GM08714 (cell line): Measurements from ENCODE around the gene ZNF283.
A peak's percentile ranks its signal among the peaks of the same experiment; 100 is the strongest.
"Not testable (repeated sequence)": the region's sequence is repeated elsewhere in the genome, so short reads cannot be mapped to it uniquely, and the experiment has no call there.

Experiments used
- H3K4me3 ChIP-seq: fragments of 200-500 bp; sonication (Bioruptor generic); 2 replicates; pipeline ENCODE4 v1.5.1; 2014; ENCODE audit warnings: mild to moderate bottlenecking, low read length, inconsistent platforms
- ZNF274 ChIP-seq: IDR thresholded peaks from 2 replicates; pipeline ENCODE4 v1.6.1; 2012; ENCODE audit warnings: mild to moderate bottlenecking, low read depth, low read length

ZNF283 gene

DNA sequence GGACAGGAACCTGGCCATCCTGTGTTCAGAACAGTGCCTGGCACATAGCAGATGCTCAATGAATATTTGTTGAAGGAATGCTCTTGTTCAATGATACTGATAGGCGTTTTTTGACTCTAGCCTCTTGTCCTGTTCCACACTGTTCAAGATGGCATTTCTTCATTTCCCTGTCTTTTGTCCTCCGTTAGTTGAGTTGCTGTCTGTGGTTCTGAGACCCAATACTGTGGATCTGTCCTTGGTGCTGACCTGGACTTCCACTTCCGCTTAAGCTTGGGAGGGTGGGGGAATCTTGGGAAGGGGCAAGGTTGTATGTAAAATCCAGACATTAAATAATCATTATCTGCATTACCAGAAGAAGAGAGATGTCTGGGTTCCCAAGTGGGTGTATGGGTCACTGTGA lies 38.1 kb upstream of the ZNF283 start:
- H3K4me3 ChIP-seq: no peak overlapping the region
- TF ChIP-seq ZNF274: no peak

DNA sequence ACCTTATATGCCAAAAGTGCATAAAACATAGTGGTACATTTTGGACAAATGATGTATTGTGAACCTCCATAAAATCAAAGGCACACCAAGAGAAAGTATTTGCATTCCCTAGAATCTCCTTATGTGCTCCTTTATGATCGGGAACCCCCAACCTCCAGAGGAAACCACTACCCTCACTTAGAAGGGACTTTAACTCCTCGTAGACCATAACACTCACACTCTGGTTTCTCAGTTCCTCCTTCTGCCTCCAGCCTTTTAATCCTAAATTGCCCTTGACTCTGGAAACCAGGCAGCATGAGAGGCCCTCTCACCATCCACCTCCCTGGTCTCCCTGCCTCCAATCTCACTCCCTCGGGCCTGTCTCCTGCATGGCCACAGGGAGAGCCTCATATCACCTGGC lies 36.5 kb upstream of the ZNF283 start:
- no peak for TF ChIP-seq ZNF274
- no peak overlapping the region for H3K4me3 ChIP-seq

DNA sequence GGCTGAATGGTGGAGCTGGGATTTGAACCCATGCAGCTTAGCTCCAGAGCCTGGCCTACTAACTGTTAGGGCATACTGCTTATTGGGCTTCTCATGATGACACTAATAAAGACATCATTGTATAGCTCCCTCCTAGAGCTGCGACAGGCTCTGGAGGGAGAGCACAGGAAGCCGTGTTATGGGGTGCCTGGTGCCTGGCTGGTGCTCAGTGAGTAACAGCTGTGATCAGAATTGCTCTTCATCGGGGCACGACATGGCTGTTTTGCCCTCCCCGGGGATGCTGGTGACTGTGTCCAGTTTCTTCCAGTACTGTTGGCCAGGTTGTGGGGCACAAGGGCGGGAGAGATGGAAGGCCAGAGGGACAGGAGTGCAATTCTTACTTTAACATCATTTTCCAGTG lies 30.0 kb upstream of the ZNF283 start:
- no peak overlapping the region for H3K4me3 ChIP-seq
- TF ChIP-seq ZNF274: no peak

DNA sequence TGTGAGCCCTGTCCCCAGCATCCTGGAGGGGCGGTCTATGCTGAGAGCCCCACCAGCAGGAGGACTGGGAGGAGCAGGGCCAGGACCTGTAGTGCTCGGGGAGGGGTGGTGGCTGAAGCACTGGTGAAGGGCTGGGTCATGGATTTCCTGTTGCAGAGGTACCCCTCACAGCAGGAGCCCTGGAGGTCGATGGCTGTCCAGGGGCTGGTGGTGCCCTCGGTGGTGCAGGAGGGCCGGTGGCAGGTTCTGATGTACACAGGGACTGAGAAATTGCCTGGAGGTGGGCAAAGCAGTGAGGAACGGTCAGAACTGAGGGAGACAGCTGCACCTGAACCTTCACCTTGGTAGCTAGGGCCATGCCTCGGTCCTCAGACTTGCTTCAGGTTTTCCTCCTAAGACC lies 29.6 kb upstream of the ZNF283 start:
- H3K4me3 ChIP-seq: no peak overlapping the region
- no peak for TF ChIP-seq ZNF274

DNA sequence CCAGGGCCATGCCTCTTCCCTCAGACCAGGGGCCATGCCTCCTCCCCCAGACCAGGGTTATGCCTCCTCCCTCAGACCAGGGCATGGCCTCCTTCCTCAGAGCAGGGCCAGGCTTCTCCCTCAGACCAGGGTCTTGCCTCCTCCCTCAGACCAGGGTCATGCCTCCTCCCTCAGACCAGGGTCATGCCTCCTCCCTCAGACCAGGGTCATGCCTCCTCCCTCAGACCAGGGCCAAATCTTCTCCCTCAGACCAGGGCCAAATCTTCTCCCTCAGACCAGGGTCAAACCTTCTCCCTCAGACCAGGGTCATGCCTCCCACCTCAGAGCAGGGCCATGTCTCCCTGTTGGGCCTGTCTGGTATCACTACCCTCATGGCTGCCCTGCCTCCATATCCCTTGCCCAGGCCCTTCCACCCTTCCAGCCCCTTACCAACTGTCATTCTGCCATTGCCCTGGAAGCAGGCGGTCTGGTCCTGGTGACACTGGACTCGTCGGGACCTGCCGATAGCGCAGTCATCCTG lies 29.0 kb upstream of the ZNF283 start:
- TF ChIP-seq ZNF274: no peak
- H3K4me3 ChIP-seq: peak overlapping the region; percentile 45; the same call in 1 of the 2 replicates

DNA sequence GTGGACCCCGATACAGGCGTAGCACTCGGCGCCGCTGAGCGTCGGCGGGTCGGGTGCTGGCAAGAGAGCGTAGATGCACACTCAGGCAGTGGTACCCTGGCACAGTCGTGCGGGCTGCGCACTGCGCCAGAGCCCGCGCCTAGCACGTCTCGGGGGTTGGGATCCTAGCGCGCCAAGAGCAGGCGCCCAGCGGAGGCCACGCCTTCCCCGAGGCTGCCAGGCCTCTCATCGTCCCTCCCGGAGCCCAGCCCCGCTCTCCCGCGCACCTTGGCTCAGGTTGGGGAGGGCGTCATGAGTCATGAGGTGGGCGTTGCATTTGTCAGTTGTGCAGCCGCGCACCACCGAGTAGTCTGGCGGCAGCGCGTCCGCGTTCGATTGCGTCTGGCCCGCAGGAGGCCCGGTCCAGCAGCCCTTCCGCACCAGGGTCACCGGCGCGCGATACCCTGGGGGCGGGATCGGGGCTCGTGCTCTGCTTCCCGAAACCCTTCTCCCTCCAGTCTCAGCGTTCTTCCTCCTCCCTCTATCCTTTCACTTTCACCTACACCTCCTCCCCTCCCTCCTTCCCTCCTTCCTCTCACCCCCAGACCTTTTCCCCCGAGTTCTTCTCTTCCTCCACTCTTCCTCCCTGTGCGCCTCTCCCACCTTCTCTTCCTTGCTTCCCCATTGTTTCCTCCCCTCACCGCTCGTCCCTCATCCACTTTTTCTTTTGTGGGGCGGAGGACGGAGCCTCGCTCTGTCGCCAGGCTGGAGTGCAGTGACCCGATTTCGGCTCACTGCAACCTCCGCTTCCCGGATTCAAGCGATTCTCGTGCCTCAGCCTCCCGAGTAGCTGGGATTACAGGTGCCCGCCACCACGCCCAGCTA lies 28.3 kb upstream of the ZNF283 start:
- no peak for TF ChIP-seq ZNF274
- H3K4me3 ChIP-seq: peak overlapping the region; percentile 45; the same call in 1 of the 2 replicates

DNA sequence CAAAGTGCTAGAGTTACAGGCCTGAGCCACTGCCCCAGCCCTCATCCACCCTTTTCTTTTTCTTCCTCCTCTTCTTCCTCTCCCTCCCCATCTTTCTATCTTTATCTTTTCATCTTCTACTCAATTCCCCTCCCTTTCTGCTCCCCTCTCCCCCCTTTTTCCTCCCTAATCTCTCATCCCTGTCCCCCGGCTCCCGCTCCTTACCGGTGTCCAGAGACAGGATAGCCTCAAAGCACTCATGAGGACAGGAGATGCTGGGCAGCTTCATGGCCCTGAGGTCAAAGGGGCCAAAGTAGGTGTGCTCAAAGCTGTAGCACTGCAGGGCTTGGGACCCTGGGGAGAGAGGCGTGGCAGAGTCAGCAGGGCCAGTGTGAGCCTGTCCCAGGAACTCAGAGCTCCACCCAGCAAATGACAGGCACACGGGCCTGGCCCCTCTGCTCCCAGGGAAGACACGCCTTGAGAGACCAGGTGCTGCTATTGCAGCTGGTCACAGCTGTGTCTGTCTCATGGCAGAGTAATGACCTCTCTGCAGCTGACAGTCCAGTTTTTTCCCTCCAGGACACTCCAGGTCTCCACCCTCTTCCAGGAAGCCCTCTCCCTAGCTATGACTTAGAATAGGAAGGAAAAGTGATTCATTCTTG lies 27.5 kb upstream of the ZNF283 start:
- TF ChIP-seq ZNF274: no peak
- H3K4me3 ChIP-seq: no peak overlapping the region

DNA sequence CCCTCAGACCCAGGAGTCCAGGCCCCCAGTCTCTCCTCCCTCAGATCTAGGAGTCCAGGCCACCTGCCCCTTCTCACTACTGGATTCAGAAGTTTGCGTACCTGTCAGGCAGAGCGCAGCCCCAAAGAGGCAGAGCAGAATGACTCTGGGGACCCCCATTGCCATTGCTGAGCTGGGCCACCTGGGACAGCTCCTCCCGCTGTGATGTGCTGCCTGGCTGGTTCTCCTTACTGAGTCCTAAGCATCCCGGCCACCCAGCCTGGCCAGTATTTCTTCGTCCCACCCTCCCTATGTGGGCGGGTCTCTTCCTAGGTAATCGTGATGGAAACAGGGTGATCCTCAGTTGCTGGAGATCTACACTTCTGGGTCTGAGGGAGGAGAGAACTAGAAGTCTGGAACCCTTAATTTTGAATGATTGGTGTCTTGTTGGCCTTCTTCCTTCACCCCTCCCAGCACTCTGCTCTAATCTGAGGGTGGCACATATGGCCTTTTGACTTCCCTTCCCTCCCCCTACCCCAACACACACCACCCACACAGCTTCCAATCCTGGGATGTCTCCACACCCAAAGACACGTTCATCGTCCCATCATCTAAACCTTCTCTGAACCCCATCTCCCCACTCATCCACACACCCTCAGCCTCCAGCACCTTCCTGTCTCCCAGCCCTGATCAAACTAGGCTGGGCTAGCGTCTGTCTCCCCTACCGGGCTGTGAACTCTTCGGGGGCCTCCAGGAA lies 24.7 kb upstream of the ZNF283 start, which contains the start of gene LYPD5:
Gene LYPD5 (minus strand): TSS at position 232 of the 736 bp plus-strand sequence. CDS start 67 bp downstream, at position 165.
- TF ChIP-seq ZNF274: no peak
- H3K4me3 ChIP-seq: no peak within 1 kb of the TSS

DNA sequence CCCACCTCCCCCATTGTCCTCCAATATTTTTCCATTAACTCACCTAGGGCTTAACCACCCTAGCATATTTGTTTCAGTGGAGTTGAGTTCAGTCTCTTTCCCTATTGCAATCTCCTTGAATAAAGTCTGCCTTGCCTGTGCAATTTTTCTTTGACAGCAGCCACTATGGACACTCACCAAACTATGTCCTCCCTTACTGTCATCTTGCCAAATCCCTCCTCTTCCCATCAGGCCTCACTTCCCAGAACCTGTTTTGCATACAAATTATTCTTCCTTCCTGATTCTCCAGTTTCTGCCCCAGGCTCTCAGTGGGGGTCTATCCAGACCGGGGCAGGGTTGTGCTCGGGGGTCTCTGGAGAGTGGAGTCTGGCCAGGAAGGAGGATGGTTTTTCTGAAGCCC lies 22.7 kb upstream of the ZNF283 start:
- H3K4me3 ChIP-seq: no peak overlapping the region
- TF ChIP-seq ZNF274: no peak

DNA sequence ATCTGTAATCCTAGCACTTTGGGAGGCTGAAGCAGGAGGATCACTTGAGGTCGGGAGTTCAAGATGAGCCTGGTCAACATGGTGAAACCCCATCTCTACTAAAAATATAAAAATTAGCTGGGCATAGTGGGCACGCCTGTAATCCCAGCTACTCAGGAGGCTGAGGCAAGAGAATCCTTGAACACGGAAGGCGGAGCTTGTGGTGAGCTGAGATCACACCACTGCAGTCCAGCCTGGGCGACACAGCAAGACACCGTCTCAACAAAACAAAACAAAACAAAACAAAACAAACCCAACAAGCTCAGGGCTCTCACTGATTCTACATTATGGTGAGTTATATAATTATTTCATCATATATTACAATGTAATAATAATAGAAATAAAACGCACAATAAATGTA lies 20.7 kb upstream of the ZNF283 start:
- H3K4me3 ChIP-seq: not testable (repeated sequence)

DNA sequence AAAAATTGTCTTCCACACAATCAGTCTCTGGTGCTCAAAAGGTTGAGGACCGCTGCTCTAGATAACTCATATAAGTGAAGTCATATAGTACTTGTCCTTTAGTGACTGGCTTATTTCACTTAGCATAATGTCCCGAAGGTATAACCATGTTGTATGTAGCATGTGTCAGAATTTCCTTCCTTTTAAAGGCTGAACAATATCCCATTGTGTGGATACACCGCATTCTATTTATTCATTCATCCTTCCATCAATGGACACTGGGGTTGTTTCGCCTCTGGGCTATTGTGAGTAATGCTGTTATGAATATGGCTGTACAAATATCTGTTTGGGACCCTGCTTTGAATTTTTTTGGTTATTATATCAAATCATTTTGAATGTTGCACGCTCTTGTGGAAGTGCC lies 20.3 kb upstream of the ZNF283 start:
- no peak for TF ChIP-seq ZNF274

DNA sequence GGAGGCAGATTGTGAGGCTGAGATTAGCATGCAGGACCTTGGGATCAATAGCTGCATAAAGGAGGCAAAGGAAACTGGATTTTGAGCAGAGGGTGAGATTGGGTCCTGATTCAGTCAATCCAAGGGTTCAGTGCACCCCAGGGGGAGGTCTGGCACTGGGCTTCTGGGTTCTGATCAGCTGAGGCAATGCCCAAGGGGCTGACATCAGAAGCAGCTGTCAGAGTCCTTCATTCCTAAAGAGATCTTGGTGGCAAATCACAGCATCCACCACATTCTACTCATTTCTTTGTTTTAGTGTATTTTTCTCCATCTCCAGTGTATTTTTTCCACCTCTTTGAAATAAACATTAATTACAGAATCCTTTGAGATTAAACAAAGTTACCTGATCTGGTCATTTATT lies 19.5 kb upstream of the ZNF283 start:
- TF ChIP-seq ZNF274: no peak

More for the DNA sequence above, 20.3 kb upstream of the ZNF283 start:
- no peak overlapping the region for H3K4me3 ChIP-seq

DNA sequence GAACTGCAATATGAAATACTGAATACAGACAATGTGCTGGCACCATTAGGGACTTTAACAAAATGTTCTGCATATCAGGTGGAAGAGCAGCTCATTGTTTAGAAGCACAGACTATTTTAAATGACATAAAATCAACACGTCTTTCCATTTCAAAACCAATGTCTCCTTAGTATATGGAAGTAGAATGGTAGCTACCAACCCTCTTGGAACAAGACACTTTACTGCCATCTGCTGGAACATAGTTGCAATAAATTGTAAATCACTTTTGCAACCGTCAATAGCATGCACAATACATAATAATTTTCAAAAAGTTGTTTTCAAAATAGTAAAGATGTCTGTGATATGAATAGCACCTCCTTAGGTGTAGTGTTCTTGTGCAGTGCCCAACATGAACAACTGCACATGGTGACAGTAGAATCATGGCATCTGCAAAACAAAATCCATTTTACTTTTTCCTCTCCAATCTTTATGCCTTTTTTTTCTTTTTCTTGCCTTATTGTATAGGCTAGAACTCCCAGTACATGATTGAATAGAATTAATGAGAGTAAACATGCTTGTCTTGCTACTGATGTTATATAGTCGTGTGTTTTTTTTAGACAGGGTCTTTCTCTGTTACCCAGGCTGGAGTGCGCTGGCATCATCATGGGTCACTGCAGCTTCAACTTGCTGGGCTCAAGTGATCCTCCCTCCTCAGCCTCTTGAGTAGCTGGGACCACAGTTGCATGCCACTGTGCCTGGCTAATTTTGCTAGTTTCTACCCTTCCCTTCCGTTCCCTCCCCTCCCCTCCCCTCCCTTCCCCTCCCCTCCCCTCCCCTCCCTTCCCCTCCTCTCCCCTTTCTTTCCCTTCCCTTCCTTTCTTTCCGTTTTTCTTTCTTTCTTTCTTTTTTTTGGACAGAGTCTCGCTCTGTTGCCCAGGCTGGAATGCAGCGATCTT lies 17.1 kb upstream of the ZNF283 start:
- TF ChIP-seq ZNF274: no peak

More for the DNA sequence above, 19.5 kb upstream of the ZNF283 start:
- H3K4me3 ChIP-seq: no peak overlapping the region

More for the DNA sequence above, 17.1 kb upstream of the ZNF283 start:
- no peak overlapping the region for H3K4me3 ChIP-seq
